MM.1S (cell line): ENCODE results near the gene CDC6.

ENCODE experiments used
- DNase-seq: peaks from one replicate; pipeline ENCODE4 v3.0.0-alpha.2; 2015
- H2AFZ ChIP-seq: fragments of 300-600 bp; sonication (generic); 2 replicates; pipeline ENCODE4 v1.6.0; 2016; ENCODE audit warnings: antibody characterized with exemption, low read length
- H3F3A ChIP-seq: fragments of 300-600 bp; sonication (generic); 2 replicates; pipeline ENCODE4 v1.6.1; 2016; ENCODE audit warnings: mild to moderate bottlenecking, antibody characterized with exemption, low read length, moderate library complexity, mixed read lengths; ENCODE audit not compliant: insufficient read depth
- H3K27ac ChIP-seq: fragments of 300-600 bp; sonication (generic); 2 replicates; pipeline ENCODE4 v1.5.1; 2016; ENCODE audit warnings: mild to moderate bottlenecking, low read length
- H3K27me3 ChIP-seq: fragments of 300-600 bp; sonication (generic); replicated peaks from 2 replicates; pipeline ENCODE4 v1.6.0; 2016; ENCODE audit warnings: low read length; ENCODE audit not compliant: insufficient read depth
- H3K36me3 ChIP-seq: fragments of 300-600 bp; sonication (generic); replicated peaks from 2 replicates; pipeline ENCODE4 v1.6.1; 2016; ENCODE audit warnings: mild to moderate bottlenecking, low read length, mixed read lengths; ENCODE audit not compliant: insufficient read depth
- H3K4me1 ChIP-seq: fragments of 300-600 bp; sonication (generic); 2 replicates; pipeline ENCODE4 v1.6.1; 2016; ENCODE audit warnings: low read length, mixed read lengths
- H3K4me2 ChIP-seq: fragments of 300-600 bp; sonication (generic); 2 replicates; pipeline ENCODE4 v1.6.0; 2016; ENCODE audit warnings: low read depth, low read length
- H3K4me3 ChIP-seq: fragments of 300-600 bp; sonication (generic); 2 replicates; pipeline ENCODE4 v1.5.1; 2016; ENCODE audit warnings: low read length, mixed read lengths
- H3K79me2 ChIP-seq: fragments of 300-600 bp; sonication (generic); 2 replicates; pipeline ENCODE4 v1.6.1; 2016; ENCODE audit warnings: mixed run types, low read length, mixed read lengths
- H3K9ac ChIP-seq: fragments of 300-600 bp; sonication (generic); 2 replicates; pipeline ENCODE4 v1.6.1; 2016; ENCODE audit warnings: low read length, mixed read lengths
- H3K9me2 ChIP-seq: fragments of 300-600 bp; sonication (generic); replicated peaks from 2 replicates; pipeline ENCODE4 v1.6.1; 2016; ENCODE audit warnings: mild to moderate bottlenecking, low read length, mixed read lengths; ENCODE audit not compliant: insufficient read depth
- H3K9me3 ChIP-seq: fragments of 300-600 bp; sonication (generic); replicated peaks from 2 replicates; pipeline ENCODE4 v1.6.1; 2016; ENCODE audit warnings: mild to moderate bottlenecking, low read length, mixed read lengths; ENCODE audit not compliant: insufficient read depth
- H4K20me1 ChIP-seq: fragments of 300-600 bp; sonication (generic); 2 replicates; pipeline ENCODE4 v1.6.1; 2016; ENCODE audit warnings: mild to moderate bottlenecking, low read length, moderate library complexity, mixed read lengths; ENCODE audit not compliant: insufficient read depth
- EZH2 ChIP-seq: fragments of 300-600 bp; sonication (generic); optimal IDR thresholded peaks from 2 replicates; pipeline ENCODE3; 2017; ENCODE audit warnings: low read depth, mild to moderate bottlenecking, antibody characterized with exemption, low read length, mixed read lengths
- EZH2phosphoT487 ChIP-seq: fragments of 300-600 bp; sonication (generic); IDR thresholded peaks from 2 replicates; pipeline ENCODE4 v1.6.1; 2018; ENCODE audit warnings: antibody characterized with exemption, low read length
- TF ChIP-seq, protein P1 (sequence below): fragments of 300-600 bp; sonication (generic); IDR thresholded peaks from 2 replicates; pipeline ENCODE4 v1.5.1; 2016; ENCODE audit warnings: antibody characterized with exemption, low read length, mixed read lengths

CDC6 gene

GRCh38 chr17:40337351-40337750 is 49.7 kb downstream of the CDC6 start:
- Histone ChIP-seq H3K27ac (no peak overlapping the region), H3K9me3 (no peaks in the 10 kb centered on the region), H3K27me3 (no peaks in the 10 kb centered on the region), H3K4me2 (no peak overlapping the region), H3K4me1 (no peaks in the 10 kb centered on the region), H3K79me2 (peaks cover 98% of the 10 kb centered on the region), H4K20me1 (peaks cover 42% of the 10 kb centered on the region), H3K9me2 (no peaks in the 10 kb centered on the region), H3F3A (no peaks in the 10 kb centered on the region), H3K36me3 (no peaks in the 10 kb centered on the region), H3K9ac (no peak overlapping the region), H2AFZ (no peak overlapping the region), H3K4me3 (no peak overlapping the region)
- TF ChIP-seq, protein P1, sequence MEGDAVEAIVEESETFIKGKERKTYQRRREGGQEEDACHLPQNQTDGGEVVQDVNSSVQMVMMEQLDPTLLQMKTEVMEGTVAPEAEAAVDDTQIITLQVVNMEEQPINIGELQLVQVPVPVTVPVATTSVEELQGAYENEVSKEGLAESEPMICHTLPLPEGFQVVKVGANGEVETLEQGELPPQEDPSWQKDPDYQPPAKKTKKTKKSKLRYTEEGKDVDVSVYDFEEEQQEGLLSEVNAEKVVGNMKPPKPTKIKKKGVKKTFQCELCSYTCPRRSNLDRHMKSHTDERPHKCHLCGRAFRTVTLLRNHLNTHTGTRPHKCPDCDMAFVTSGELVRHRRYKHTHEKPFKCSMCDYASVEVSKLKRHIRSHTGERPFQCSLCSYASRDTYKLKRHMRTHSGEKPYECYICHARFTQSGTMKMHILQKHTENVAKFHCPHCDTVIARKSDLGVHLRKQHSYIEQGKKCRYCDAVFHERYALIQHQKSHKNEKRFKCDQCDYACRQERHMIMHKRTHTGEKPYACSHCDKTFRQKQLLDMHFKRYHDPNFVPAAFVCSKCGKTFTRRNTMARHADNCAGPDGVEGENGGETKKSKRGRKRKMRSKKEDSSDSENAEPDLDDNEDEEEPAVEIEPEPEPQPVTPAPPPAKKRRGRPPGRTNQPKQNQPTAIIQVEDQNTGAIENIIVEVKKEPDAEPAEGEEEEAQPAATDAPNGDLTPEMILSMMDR: no peak
- no peak for TF ChIP-seq EZH2
- TF ChIP-seq EZH2phosphoT487: no peak
- no peak for DNase-seq

DNA sequence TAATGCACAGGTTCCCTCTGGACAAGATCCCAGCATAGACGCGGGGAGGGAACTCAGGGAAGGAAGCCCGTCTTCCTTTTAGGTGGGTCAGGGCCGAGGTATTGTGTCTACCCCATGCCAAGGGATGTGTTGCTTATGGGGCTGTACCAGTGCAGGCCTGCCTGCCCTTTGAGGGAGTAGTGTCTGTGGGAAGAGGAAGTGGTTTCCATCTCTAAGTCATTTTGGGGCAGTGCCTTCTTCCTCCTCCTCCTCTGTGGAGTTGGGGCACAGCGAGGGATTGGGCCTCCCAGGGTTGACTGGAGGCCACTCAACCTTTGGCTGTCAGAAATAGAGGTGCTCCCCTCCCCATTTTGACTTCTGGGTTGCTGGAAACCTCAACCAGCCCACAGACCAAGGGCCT is 50.4 kb downstream of the CDC6 start:
- no peak overlapping the region for H2AFZ ChIP-seq
- no peak for DNase-seq
- no peaks in the 10 kb centered on the region for H3K36me3 ChIP-seq
- peaks cover 37% of the 10 kb centered on the region for H4K20me1 ChIP-seq
- TF ChIP-seq EZH2 (no peak), EZH2phosphoT487 (no peak)
- TF ChIP-seq, protein P1: no peak
- H3K9me3 ChIP-seq: no peaks in the 10 kb centered on the region
- no peak overlapping the region for H3K9ac ChIP-seq
- H3K27ac ChIP-seq: no peak overlapping the region
- no peak overlapping the region for H3K4me3 ChIP-seq
- peaks cover 98% of the 10 kb centered on the region for H3K79me2 ChIP-seq
- no peaks in the 10 kb centered on the region for H3K27me3 ChIP-seq
- H3K4me2 ChIP-seq: no peak overlapping the region
- H3K4me1 ChIP-seq: no peaks in the 10 kb centered on the region
- no peaks in the 10 kb centered on the region for H3F3A ChIP-seq
- H3K9me2 ChIP-seq: no peaks in the 10 kb centered on the region

DNA sequence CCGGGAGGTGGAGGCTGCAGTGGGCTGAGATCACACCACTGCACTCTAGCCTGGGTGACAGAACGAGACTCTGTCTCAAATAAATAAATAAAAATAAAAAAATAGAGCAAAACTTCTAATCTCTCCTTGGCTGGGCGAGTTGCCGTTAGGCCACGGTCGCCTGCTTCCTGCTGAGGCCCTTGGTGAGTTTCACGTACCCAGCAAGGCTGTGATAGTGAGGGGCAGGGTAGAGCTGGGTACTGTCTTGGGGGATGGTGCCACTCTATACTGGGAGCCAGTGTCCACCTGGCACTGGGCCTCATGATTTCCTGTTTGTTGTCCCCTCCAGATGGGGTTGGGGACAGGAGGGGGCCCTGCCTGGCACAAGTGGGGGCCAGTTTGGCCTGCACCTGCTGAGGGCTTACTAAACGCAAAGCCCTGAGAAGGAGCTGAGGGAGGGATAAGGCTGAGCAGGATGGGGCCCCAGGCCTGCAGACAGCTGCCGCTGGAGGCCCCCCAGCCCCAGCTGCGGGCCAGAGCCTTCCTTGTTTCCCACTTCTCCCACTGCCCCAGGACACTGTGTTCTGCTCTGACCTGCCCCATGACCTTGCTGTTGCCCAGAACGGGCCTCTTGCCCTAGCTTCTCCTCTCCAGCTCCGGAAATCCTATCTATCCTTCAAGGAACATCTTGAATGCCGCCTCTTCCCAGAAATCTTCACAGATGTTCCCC is 51.4 kb downstream of the CDC6 start:
- TF ChIP-seq, protein P1: no peak
- TF ChIP-seq EZH2phosphoT487 (no peak), EZH2 (no peak)
- no peaks in the 10 kb centered on the region for H3K4me1 ChIP-seq
- H3K79me2 ChIP-seq: peaks cover 98% of the 10 kb centered on the region
- no peak for DNase-seq
- no peaks in the 10 kb centered on the region for H3K9me2 ChIP-seq
- H2AFZ ChIP-seq: no peak overlapping the region
- H3K4me2 ChIP-seq: no peak overlapping the region
- H3K9ac ChIP-seq: no peak overlapping the region
- no peak overlapping the region for H3K27ac ChIP-seq
- no peaks in the 10 kb centered on the region for H3F3A ChIP-seq
- no peaks in the 10 kb centered on the region for H3K9me3 ChIP-seq
- H3K27me3 ChIP-seq: no peaks in the 10 kb centered on the region
- H3K4me3 ChIP-seq: no peak overlapping the region
- H4K20me1 ChIP-seq: peaks cover 34% of the 10 kb centered on the region
- no peaks in the 10 kb centered on the region for H3K36me3 ChIP-seq
